Tibial artery (tissue), 4 donors: ENCODE data around the gene RHBDL3.
"Not testable (repeated sequence)": the region's sequence is repeated elsewhere in the genome, so short reads cannot be mapped to it uniquely, and the experiment has no call there.

ENCODE experiments used
- DNase-seq, 2 donors: peaks; one replicate each; pipeline ENCODE4 v3.0.0-alpha.2; 2019
- H3K27ac ChIP-seq, 2 donors: fragments of 200-600 bp; sonication (generic) in 1 of 2; 1 replicate in 1 of 2; 2 replicates in 1 of 2; pipeline ENCODE4 v1.5.1; 2018 to 2019; ENCODE audit warnings: mild to moderate bottlenecking in 1 of 2
- H3K27me3 ChIP-seq, 2 donors: fragments of 200-600 bp; sonication (generic) in 1 of 2; one replicate each; pipeline versions ENCODE4 v1.5.1 to v1.6.0; 2016 to 2019
- H3K36me3 ChIP-seq, 3 donors: fragments of 200-600 bp; sonication (generic) in 2 of 3; one replicate each; pipeline ENCODE4 v1.5.1; 2016 to 2019; ENCODE audit warnings: mild to moderate bottlenecking in 2 of 3
- H3K4me1 ChIP-seq, 4 donors: fragments of 200-600 bp; sonication (generic) in 2 of 4; 1 replicate in 3 of 4; 2 replicates in 1 of 4; pipeline ENCODE4 v1.5.1; 2016 to 2019
- H3K4me3 ChIP-seq, 2 donors: fragments of 200-600 bp; sonication (generic) in 1 of 2; 1 replicate in 1 of 2; 2 replicates in 1 of 2; pipeline ENCODE4 v1.5.1; 2018 to 2019; ENCODE audit warnings: mild to moderate bottlenecking in 2 of 2
- H3K9me3 ChIP-seq, 3 donors: fragments of 200-600 bp; sonication (generic) in 1 of 3; one replicate each; pipeline ENCODE4 v1.5.1; 2016 to 2019
- intact Hi-C: fragments of 100-400 bp; cut with DNase I; formaldehyde crosslinking; loops from one replicate; pipeline ENCODE4 v1.15.0; 2023; ENCODE audit warnings: low total_unique reads
- TF ChIP-seq, protein P1 (sequence below), 2 experiments: fragments of 200-600 bp in 1 of 2; fragments of 450-650 bp in 1 of 2; IDR thresholded peaks; one replicate each; pipeline ENCODE4 v1.5.1; 2017 to 2019; ENCODE audit warnings: antibody characterized with exemption in 2 of 2, mild to moderate bottlenecking in 1 of 2, moderate library complexity in 1 of 2

The RHBDL3 gene

DNA sequence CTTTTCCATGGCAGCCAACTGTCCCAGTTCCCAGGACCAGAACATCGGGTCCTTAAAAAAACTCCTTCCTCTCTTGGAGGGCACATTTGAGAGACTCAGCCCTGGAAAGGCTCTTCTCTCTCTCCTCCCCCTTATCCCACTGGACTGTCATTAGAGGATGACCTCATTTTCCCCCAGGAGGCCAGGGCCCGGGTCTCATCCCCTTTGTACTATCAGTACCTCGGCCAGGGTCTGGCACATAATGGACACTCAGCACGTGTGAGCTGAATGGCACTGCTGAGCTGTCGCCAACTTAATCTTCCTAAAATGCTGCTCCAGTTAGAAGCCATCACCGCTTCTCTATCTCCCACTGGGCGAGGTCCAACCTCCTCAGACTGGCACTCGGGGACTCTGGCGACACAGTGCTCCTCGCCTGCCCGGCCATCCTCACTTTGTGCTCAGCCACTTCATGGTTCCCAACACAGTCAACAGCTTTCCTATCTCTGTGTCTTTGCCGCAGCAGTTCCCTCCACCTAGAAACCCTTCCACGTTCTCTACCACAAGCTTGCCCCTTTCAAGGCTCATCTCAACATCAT is 3.6 kb upstream of the RHBDL3 start:
- Histone ChIP-seq H3K4me1 (peaks cover 0 to 20% (median 17%) of the 10 kb centered on the region in 4 donors), H3K36me3 (no peaks in the 10 kb centered on the region), H3K9me3 (no peaks in the 10 kb centered on the region), H3K27me3 (peaks cover 0 to 21% of the 10 kb centered on the region in 2 donors), H3K27ac (no peak overlapping the region), H3K4me3 (no peak overlapping the region)
- intact Hi-C loops: no loop called here
- DNase-seq: no peak
- TF ChIP-seq, protein P1, sequence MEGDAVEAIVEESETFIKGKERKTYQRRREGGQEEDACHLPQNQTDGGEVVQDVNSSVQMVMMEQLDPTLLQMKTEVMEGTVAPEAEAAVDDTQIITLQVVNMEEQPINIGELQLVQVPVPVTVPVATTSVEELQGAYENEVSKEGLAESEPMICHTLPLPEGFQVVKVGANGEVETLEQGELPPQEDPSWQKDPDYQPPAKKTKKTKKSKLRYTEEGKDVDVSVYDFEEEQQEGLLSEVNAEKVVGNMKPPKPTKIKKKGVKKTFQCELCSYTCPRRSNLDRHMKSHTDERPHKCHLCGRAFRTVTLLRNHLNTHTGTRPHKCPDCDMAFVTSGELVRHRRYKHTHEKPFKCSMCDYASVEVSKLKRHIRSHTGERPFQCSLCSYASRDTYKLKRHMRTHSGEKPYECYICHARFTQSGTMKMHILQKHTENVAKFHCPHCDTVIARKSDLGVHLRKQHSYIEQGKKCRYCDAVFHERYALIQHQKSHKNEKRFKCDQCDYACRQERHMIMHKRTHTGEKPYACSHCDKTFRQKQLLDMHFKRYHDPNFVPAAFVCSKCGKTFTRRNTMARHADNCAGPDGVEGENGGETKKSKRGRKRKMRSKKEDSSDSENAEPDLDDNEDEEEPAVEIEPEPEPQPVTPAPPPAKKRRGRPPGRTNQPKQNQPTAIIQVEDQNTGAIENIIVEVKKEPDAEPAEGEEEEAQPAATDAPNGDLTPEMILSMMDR (IDR thresholded peaks at IDR 0.05): no peak

DNA sequence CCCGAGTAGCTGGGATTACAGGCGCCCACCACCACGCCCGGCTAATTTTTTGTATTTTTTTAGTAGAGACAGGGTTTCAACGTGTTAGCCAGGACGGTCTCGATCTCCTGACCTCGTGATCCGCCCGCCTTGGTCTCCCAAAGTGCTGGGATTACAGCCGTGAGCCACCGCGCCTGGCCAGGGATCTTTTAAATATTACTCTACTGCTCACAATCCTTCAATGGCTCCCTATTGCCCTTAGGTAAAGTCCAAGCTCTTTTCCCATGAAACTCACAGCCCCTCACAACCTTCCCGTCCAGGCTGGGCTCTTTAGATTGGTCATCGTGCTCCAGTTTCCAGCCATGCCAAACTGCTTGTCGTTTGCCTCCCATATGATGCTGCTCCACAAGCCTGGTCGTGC is 2.1 kb upstream of the RHBDL3 start:
- H3K36me3 ChIP-seq, DNase-seq, H3K4me3 ChIP-seq, H3K27ac ChIP-seq, H3K9me3 ChIP-seq, intact Hi-C loops: not testable (repeated sequence)
- Histone ChIP-seq H3K4me1 (peaks cover 0 to 30% (median 24%) of the 10 kb centered on the region in 4 donors), H3K27me3 (peaks cover 0 to 36% of the 10 kb centered on the region in 2 donors)

DNA sequence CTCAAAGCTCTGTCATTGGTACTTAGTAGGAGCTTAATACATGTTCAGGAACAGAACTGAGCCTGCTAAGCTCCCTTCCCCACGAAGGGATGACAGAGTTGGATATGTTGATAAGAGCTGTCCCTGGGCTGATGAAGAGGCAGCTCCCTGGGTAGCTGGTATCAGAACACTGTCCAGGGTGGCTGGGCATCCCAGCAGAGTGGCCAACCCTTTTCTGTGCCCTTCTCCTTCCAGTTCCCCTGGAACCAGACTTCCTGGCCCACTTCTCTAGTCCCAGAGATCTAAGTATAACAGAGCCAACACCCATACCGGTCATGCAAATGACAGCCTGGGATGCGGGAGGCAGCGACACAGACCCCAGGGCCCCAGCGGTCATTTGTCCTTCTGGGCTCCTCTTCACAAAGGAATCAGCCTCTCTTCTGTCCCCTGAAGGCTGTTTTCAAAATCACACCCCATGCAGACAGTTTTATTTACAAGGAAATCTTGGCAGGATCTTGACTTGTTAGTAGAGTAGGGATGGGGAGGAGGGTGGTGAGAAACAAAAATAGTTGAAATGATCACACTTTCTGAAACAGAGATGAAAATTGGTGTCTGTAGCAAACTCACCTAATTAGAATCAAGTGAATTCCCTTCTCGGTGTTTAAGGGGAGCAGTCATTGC is 1.4 kb upstream of the RHBDL3 start:
- H3K4me3 ChIP-seq: no peak overlapping the region
- DNase-seq: no peak
- H3K27me3 ChIP-seq: peaks cover 0 to 44% of the 10 kb centered on the region in 2 donors
- H3K36me3 ChIP-seq: no peaks in the 10 kb centered on the region
- peaks cover 0 to 30% (median 24%) of the 10 kb centered on the region in 4 donors for H3K4me1 ChIP-seq
- H3K9me3 ChIP-seq: no peaks in the 10 kb centered on the region
- TF ChIP-seq, protein P1 (IDR thresholded peaks at IDR 0.05): no peak
- intact Hi-C loops: no loop called here
- no peak overlapping the region for H3K27ac ChIP-seq

DNA sequence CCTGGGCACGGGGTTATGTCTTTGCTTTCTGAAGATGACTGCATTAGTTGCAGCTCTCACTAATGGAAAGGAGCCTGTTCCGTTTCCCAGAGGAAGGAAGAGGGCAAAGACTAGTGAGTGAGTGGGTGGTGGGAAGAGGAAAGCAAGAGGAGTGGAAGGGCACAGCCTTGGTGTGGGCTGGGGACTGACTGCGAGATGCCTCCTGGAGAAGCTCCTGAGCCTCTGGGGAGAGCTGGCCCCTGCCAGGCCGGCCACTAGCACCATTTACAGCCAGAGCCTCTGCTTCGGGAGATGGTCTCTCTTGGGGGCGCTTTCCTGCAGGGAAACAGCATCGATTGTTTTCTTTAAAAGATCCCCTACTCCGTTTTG is 825 bp upstream of the RHBDL3 start:
- H3K4me1 ChIP-seq: peaks cover 0 to 30% (median 24%) of the 10 kb centered on the region in 4 donors
- peak overlapping the region; percentile 52 to 65 for H3K4me3 ChIP-seq
- TF ChIP-seq, protein P1 (IDR thresholded peaks at IDR 0.05): no peak
- H3K36me3 ChIP-seq: no peaks in the 10 kb centered on the region
- intact Hi-C loops: no loop called here
- no peaks in the 10 kb centered on the region for H3K9me3 ChIP-seq
- H3K27me3 ChIP-seq: peaks cover 0 to 47% of the 10 kb centered on the region in 2 donors
- H3K27ac ChIP-seq: peak overlapping the region in 1 of 2 donors; percentile 10
- no peak for DNase-seq

DNA sequence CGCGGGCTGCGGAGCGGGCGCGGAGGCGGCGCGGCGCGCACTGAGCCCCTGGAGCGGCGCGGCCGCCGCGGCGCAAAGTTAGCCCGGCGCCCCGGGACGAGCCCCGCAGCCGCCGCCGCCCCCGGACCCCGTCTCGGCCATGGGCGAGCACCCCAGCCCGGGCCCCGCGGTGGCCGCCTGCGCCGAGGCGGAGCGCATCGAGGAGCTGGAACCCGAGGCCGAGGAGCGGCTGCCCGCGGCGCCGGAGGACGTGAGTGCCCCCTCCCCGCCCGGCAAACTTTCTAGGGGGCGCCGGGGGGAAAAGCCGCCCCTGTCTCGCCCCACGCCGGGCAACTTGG is 388 bp downstream of the RHBDL3 start:
- Histone ChIP-seq H3K27ac (no peak overlapping the region), H3K27me3 (peaks cover 0 to 58% of the 10 kb centered on the region in 2 donors), H3K36me3 (no peaks in the 10 kb centered on the region), H3K4me1 (peaks cover 0 to 30% (median 24%) of the 10 kb centered on the region in 4 donors), H3K4me3 (peak overlapping the region; percentile 52 to 65), H3K9me3 (no peaks in the 10 kb centered on the region)
- DNase-seq: no peak
- intact Hi-C loops: no loop called here
- TF ChIP-seq, protein P1 (IDR thresholded peaks at IDR 0.05): no peak

DNA sequence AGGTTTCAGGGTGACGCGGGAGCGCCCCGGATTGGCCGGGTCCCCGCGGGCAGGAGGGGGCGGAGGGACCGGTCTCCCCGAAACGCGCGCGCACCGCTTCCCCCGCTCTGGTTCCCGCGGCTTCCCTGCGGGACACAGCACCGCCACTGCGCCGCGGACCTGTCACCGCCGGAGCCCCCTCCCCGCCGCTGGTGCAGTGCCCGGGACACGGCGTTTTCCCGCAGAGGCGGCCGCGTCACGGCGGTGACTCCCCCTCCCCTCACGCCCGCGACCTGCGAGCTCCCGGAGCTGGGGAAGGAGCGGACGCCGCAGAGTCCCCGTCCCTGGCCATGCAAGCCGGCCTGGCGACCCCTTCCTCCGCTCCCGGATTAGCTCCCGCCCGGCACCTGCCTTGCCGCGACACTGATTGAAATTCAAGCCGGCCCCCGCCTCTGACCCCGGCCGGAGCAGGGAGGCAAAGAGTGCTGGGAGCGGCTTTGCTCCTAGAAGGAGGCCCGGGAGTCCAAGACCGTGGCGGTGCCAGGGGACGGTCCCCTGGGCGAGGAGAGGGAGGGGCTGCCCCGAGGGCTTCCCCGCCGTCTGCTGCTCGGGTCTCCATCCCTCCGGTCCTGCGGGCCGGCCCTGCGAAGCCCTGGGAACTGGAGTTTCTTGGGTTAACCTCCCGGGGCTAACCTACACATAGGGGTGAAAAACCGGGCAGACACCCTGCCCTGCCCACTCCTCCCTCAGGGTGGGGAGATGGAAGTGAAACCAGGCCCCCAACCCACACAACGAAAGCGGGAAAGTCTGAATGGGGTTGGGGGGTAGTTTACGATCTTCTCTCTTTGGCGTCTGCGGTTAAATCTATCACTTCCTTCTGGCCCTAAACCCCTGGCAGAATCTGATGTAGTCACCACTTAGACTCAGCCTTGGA is 1.0 kb downstream of the RHBDL3 start:
- intact Hi-C loops: no loop called here
- H3K4me1 ChIP-seq: peaks cover 0 to 30% (median 24%) of the 10 kb centered on the region in 4 donors
- H3K27ac ChIP-seq: no peak overlapping the region
- no peaks in the 10 kb centered on the region for H3K36me3 ChIP-seq
- no peak for DNase-seq
- peaks cover 0 to 58% of the 10 kb centered on the region in 2 donors for H3K27me3 ChIP-seq
- peak overlapping the region; percentile 52 to 65 for H3K4me3 ChIP-seq
- no peaks in the 10 kb centered on the region for H3K9me3 ChIP-seq
- TF ChIP-seq, protein P1 (IDR thresholded peaks at IDR 0.05): no peak
